Body of pancreas (tissue), 4 donors: Measurements from ENCODE around the gene ZNF423.

Experiments
- CTCF ChIP-seq, 7 experiments: fragments of 450-650 bp in 4 of 7; fragments of 200-600 bp in 3 of 7; sonication (generic) in 3 of 7; IDR thresholded peaks; one replicate each; pipeline ENCODE4 v1.5.1; 2016 to 2019; ENCODE audit warnings: antibody characterized with exemption in 7 of 7
- POLR2A ChIP-seq, 3 donors: fragments of 450-650 bp; IDR thresholded peaks; one replicate each; pipeline ENCODE4 v1.6.1; 2016; ENCODE audit warnings: antibody characterized with exemption in 3 of 3, mild to moderate bottlenecking in 2 of 3

GRCh38 chr16:49874613-49875237 lies 18.8 kb upstream of the ZNF423 start:
- no peak for TF ChIP-seq CTCF (IDR thresholded peaks at IDR 0.05)
- no peak for TF ChIP-seq POLR2A (IDR thresholded peaks at IDR 0.05)
